Activated CD8-positive, alpha-beta memory T cell treated with anti-CD3 and anti-CD28 coated beads for 36 hours (primary cell): ENCODE results near the gene LRCH3. TPM values are rescaled to one million over a fixed set of nuclear protein-coding genes. Genes with fewer than 3 reads are reported as not detected.
"Not testable (repeated sequence)": the region's sequence is repeated elsewhere in the genome, so short reads cannot be mapped to it uniquely, and the experiment has no call there.

Experiments
- CTCF ChIA-PET: fragments of 350-600 bp; sonication (Branson Sonifier 250); formaldehyde crosslinking; loops from one replicate; lab custom pipeline; 2021; ENCODE audit warnings: antibody characterized with exemption; lab: Charles Lee
- POLR2A ChIA-PET: fragments of 350-600 bp; sonication (Branson Sonifier 250); formaldehyde crosslinking; loops from one replicate; lab custom pipeline; 2021; ENCODE audit warnings: antibody characterized with exemption; lab: Charles Lee
- total RNA-seq, 2 experiments: library from RNA; stranded (reverse); gene quantifications; one replicate each; pipeline ENCODE4 v1.2.3, GENCODE V29; 2021

Gene LRCH3
- total RNA-seq, 2 experiments from 2014 or later: 46.5 to 49.0 TPM

DNA sequence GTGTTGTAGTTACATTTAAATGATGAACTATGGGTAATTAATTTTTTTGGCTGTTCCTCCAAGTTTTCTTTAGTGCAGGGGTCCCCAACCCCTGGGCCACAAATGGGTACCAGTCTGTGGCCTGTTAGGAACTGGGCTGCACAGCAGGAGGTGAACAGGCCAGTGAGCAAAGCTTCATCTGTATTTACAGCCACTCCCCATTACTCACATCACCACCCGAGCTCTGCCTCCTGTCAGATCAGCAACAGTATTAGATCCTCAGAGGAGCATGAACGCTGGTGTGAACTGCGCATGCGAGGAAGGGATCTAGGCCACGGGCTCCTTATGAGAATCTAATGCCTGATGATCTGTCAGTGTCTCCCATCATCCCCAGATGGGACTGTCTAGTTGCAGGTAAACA, 83.0 kb downstream of the LRCH3 start:
- ChIA-PET CTCF (interaction anchor here (0.6 to 1.2 kb wide), 2 partner anchors 12 to 22 kb away, joined by 3 to 4 read pairs; no protein-coding TSS in a partner anchor), POLR2A (no interaction called here)

DNA sequence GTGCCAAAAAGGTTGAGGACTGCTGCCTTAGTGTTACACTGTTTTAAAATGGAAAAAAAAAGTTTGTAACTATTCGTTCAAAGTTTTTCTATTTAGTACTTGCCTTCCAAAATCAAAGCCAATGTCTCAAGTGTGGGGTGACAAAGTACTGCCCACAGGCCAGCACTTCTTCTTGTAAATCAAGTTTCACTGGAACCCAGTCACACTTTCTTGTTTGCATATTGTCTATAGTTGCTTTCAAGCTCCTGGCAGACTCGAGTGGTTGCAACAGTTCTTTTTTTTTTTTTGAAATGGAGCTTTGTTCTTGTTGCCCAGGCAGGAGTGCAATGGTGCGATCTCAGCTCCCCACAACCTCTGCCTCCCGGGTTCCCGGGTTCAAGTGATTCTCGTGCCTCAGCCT, 83.6 kb downstream of the LRCH3 start:
- POLR2A ChIA-PET: no interaction called here
- CTCF ChIA-PET: interaction anchor here (0.6 to 1.2 kb wide), 2 partner anchors 13 to 21 kb away, joined by 3 to 4 read pairs; no protein-coding TSS in a partner anchor

DNA sequence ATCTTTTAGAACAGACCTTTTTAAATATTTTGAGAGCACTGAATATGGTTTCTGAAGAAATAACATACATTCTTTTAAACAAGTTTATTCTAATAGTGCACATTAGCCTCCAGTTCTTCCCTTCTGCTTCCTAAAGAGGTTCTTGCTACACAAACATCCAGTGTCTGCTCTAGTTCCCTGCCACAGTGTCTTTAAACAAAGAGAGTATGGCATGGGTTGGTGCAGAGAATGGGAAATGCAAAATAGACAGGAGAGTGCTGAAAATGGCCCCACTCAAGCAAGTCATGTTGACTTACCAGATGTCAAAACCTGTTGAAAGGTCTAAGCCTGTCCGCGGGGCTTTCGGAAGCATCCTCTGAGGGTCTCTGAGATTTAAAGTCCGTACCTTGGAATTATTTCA, 86.8 kb downstream of the LRCH3 start:
- POLR2A ChIA-PET: interaction anchor here (0.6 kb wide), 1 partner anchor 92 kb away, joined by 5 read pairs; no protein-coding TSS in a partner anchor
- CTCF ChIA-PET: no interaction called here

DNA sequence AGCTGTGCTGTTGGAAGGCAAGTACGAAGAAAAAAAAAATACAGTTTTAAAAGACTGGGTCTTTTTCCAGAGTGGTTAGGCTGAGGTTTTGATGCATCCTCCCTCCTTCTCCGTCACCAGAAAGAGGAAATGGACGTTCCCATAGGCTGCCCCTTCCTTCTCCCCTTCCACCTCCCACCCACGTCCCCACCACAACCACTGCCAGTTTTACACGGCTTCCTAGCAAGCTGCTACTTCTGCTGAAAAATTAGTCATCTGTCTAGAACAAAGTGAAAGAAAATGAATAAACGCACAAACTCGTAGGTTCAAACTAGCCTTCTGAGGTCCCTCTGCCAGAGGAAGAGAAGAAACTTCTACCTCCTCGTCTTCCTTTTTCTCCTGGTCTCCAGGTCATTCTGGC, 87.4 kb downstream of the LRCH3 start:
- CTCF ChIA-PET: no interaction called here

DNA sequence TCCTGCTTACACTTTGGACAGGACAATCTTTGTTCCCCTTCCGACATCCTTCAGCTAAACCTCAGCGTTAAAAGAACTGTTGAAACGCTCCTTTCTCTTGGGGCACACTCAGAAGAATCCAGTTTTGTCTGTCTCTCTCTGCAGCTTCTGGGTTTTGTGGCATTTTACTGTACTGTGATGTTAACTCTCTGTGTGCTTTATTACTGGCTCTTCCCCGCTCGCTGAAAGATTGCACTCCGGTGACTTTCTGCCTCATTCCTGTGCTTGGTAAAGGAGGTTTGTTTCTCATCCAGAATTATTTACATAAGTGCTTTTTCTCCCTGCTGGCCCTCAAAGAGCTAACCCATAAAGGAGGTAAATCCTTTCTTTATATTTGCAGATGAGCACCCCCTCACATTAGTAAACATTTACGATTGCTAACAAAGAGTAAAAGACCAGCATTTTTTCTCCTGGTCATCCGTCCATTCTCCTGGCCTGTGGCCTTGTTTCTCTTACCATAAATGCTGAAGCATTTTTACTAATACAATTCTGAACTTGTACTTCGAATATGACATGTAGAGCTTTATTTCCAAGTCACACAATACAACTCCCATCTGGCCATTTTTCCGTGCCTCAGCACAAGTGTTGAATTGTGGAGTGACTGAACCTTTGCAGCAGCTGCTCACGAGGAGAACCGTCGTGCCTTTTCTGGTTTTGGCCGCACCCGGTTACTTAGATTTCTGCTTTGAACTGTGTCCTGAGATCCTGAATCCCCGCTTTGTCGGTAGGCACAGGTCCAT, 89.6 kb downstream of the LRCH3 start:
- POLR2A ChIA-PET: no interaction called here
- CTCF ChIA-PET: no interaction called here

More for the DNA sequence above, 87.4 kb downstream of the LRCH3 start:
- POLR2A ChIA-PET: interaction anchor here (0.6 kb wide), 1 partner anchor 93 kb away, joined by 5 read pairs; no protein-coding TSS in a partner anchor

DNA sequence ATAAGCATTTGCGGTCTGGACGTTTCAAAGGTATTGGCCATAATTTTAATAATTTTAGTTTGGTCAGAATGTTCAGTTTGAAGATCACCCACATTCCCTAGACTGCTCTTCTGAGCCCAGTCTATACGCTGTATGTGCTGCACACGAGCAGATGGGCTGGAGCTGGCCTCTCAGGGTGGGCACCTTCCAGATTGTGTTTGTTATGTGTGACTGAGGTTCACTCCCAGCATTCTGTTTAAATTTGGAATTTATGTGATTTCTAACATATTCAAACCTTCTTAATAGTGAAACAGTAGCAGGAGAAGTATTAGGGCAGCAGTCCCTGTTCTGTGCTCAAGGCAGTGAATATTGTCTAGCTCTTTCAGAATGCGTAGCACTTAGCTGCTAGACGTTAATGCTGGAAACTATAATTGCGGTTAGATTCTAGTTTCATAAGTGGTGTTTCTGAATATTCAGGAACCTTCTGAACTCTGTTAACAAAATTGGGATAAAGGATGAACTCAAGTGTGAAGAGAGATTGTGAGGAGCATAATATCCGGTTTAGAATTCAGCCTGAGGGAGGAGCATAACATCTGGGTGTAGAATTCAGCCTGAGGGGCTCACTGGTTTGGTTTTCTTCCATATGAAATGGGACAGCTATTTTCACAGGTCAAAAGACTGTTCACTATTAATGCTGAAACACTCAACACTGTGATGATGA, 90.4 kb downstream of the LRCH3 start:
- ChIA-PET CTCF (no interaction called here), POLR2A (no interaction called here)

DNA sequence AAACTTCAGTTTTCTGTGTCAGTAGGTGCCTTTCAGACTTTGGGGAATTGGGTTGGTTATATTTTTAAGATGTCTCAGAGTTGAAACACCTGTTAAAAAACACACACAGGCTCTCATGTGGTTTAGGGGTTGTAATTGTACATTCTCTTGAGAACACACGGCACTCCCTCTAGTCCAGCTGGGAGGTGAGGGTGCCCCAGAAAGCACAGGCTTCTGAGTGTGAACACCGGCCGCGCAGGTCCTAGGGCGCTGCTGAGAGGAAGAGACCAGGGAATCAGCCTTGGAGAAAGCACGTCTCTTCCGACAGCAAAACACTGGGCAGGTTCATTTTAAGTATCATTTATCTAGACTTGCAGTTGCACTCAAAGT, 90.9 kb downstream of the LRCH3 start:
- ChIA-PET CTCF (no interaction called here), POLR2A (no interaction called here)

DNA sequence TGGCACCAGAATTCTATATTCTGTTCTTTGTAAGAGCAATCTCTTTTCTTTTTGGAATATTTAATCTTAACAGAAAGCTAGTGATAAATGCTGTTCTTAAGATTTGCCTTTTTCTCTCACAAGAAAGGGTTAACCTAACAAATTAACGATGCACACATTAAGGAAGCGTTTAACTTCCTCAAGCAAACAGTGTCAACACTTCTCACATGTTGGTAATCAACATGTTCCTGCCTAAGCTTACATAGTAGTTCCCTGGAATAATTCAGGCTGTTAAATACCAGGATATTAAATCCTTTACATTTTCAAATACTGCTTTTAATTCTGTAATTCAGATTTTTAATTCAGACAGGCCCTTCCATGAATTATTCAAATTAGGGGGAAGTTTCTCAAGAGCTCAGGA, 91.5 kb downstream of the LRCH3 start:
- POLR2A ChIA-PET: no interaction called here
- CTCF ChIA-PET: no interaction called here

DNA sequence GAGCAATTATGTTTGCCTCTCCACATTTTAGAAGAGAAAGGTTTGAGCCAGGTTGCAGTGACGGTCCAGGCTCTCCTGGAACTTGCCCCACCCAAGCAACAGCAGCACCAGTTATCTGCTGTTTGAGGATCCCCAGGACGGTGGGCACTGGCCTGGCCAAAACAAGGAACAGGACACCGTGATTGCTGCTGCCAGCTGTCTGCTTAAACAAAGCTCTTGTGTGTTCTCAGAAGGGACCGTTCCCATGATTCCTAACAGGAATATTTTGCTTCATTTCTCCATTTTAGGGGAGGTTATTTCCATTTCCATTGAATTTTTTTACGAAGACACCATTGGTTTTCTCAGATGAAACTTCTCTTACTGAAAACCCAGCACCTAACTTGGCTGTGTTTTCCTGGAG, 92.5 kb downstream of the LRCH3 start:
- CTCF ChIA-PET: no interaction called here
- POLR2A ChIA-PET: no interaction called here

DNA sequence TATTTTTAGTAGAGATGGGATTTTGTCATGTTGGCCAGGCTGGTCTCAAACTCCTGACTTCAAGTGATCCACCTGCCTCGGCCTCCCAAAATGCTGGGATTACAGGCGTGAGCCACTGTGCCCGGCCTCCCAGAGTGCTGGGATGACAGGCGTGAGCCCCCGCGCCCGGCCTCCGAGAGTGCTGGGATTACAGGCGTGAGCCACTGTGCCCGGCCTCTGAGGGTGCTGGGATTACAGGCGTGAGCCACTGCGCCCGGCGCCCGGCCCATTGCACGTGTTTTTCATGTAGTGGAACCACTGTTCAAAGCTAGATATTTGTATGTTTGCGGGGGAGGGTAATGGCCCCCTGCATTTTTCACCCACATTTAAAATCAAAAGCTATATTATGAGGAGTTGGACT, 93.3 kb downstream of the LRCH3 start:
- CTCF ChIA-PET, POLR2A ChIA-PET: not testable (repeated sequence)

DNA sequence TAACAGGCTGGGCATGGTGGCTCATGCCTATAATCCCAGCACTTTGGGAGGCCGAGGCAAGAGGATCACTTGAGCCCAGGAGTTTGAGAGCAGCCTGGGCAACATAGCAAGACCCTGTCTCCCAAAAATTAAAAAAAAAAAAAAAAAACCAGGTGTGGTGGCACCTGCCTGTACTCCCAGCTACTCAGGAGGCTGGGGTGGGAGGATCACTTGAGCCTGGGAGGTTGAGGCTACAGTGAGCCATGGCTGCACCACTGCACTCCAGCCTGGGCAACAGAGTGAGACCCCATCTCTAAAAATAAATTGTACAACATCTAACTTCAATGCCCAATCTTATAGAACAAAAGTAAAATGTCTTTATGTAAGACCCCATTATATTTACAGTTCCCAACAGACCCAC, 95.0 kb downstream of the LRCH3 start:
- CTCF ChIA-PET: interaction anchor here (0.6 kb wide), 1 partner anchor 37 kb away, joined by 6 read pairs; no protein-coding TSS in a partner anchor
- POLR2A ChIA-PET: not testable (repeated sequence)

DNA sequence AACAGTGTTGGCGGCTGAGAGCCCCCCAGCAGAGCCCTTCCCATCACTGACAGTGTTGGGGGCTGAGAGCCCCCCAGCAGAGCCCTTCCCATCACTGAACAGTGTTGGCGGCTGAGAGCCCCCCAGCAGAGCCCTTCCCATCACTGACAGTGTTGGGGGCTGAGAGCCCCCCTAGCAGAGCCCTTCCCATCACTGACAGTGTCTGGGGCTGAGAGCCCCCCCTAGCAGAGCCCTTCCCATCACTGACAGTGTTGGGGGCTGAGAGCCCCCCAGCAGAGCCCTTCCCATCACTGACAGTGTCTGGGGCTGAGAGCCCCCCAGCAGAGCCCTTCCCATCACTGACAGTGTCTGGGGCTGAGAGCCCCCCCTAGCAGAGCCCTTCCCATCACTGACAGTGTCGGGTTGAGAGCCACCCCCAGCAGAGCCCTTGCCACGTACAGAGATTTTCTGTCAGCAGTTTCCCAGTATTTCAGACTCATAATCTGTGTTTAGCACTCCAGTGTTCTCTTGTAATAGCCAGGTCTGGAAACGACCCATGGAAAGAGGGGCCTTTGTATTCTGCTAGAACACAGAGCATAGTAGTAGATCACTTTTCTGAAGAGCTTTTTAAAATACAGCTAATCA, 96.5 kb downstream of the LRCH3 start:
- CTCF ChIA-PET, POLR2A ChIA-PET: not testable (repeated sequence)

DNA sequence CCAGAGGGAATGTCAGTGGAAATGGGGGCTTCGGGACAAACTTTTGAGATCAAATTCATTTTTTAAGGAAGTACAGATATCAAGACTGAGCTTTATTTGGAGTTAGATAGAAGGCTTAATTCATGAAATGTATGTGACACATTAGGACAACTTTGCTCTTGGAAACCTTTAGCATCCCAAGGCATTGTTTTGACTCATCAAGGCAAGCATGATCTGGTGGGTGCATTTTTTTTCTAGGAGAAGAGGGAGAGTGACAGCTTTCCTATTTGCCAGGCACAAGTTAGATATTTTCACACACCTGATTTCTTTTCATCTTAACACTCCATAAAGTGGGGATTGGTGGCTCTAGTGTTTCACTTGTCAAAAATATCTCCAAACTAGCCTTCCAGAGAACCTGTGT, 97.5 kb downstream of the LRCH3 start:
- POLR2A ChIA-PET: no interaction called here
- CTCF ChIA-PET: no interaction called here

DNA sequence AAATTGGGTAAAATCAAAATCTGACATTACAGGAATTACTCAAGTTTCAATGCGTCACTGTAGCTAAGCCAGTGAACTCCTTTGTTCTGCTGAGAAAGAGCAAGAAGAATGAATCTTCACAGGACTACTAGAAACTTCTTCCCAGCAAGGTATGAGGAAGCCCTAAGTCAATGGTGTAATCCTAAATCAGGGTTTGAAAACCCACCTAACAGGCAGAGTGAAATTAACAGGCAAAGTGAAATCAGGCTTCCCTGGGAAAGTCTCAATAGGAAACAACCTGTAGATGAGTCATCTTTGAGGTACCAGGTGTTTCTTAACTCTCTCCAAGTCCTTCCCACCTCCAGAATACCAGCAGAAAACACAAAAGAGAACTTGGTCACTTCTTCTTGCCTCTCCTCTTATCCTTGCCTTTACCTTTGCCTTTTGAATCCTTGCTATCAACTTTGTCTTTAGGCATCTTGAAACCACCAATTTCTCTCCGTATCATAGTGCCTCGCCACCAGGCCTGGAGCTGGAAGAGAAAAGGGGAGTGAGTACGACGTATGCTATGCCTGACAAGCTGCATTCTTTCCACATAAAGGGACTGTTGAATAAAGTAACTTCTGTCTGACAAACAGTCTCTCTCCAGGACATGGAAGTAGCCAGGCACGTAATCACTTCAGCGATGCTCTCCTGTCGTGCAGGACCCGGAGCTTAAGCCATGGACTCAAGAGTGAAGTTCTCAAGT, 98.3 kb downstream of the LRCH3 start:
- ChIA-PET CTCF (no interaction called here), POLR2A (interaction anchor here (0.7 kb wide), 1 partner anchor 173 kb away, joined by 6 read pairs; no protein-coding TSS in a partner anchor)

DNA sequence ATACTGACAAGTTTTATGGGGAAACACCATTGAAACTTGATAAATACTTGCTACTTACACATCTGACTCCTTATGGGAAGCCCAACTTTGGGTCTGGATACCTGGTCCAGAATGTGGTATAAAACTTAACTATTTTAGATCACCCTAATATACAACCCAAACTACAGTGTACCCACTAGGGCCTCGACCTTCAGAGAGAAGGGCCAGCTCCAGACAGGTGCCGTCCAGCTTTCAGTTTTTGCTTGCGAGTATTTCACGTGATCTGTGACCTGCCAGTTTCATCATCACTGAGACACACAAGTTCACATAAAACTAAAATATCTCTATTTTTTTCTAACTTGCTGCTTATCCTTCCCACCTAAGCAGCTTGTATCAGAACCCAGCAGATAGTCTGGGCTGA, 99.6 kb downstream of the LRCH3 start:
- ChIA-PET CTCF (no interaction called here), POLR2A (interaction anchor here (0.5 kb wide), 1 partner anchor 66 kb away, joined by 4 read pairs; no protein-coding TSS in a partner anchor)

DNA sequence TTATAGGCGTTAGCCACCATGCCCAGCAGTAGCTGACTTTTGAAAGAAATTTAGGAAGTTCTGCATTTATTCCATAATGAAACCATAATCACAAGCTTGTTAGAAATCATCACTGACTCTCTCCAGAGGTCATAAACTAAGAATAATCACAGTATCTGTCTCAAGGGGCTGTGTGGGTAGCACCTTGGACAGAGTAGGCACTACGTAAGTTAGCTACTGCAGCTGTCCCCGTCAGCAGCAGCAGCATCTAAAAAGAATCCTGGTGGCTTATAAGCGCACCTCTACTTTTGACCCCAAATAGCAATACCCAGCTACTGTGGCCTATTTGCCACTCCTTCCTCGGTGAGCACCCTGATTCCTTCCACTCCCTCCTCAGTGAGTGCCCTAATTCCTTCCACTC, 101.1 kb downstream of the LRCH3 start:
- CTCF ChIA-PET: interaction anchor here (0.5 kb wide), 1 partner anchor 51 kb away, joined by 3 read pairs; no protein-coding TSS in a partner anchor
- POLR2A ChIA-PET: no interaction called here

DNA sequence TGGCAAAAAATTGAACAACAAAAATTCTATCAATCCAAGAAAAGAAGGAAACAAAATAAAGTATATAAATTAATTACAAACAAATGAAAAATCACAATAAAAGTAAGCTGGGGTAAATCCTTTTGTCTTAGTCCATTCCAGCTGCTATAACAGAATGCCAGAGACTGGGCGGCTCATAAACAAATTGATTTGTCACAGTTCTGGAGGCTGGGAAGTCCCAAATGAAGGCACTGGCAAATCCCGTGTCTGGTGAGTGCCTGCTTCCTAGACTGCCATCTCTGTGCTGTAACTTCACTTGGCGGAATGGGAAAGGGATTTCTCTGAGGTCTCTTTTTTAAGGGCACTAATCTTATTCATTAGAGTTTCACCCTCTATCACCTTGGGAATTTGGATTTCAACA, 105.4 kb downstream of the LRCH3 start:
- POLR2A ChIA-PET: no interaction called here
- CTCF ChIA-PET: interaction anchor here (0.7 kb wide), 1 partner anchor 22 kb away, joined by 4 read pairs; no protein-coding TSS in a partner anchor

DNA sequence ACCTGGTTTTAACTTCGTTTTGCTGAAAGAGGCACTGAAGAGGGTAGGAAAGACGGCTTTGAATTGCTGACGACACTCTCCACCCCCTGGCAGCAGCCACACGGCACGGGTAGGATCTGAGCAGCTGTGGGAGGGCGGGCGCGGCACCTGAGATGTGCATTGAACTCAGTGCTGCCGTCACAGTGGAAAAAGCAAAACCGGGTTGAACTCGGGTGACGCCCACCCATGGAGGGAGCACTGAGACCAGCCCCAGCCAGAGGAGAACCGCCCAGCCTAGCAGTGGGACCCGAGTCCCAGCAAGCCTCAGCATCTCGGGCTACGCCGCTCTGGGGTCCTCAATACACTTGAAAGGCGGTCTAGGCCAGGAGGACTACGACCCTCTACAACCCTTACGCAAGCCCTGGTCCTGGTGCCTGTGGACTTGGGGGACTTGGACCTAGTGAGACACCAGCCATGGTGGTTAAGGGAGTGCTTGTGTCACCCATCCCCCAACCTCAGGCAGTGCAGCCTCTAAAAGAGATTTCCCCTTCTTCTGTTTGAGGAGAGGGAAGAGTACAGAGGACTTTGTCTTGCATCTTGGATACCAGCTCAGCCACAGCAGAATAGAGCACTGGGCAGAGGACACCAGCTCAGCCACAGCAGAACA, 108.9 kb downstream of the LRCH3 start:
- POLR2A ChIA-PET: no interaction called here

DNA sequence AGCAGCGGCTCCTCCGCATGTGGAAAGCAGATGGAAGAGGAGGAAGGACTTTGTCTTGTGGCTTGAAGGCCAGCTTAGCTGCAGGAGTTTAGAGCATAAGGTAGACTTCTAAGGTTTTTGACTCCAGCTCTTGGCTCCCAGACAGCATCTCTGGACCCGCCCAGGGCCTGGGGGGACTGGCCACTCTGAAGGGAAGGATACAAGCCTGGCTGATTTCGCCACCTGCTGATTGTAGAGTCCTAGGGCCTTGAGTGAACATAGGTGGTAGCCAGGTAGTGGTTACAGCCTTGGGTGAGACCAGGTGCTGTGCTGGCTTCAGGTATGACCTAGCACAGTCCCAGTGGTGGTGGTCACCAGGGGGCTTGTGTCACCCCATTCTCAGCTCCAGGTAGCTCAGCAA, 110.6 kb downstream of the LRCH3 start:
- CTCF ChIA-PET: interaction anchor here (0.6 kb wide), 2 partner anchors 16 to 174 kb away, joined by 3 read pairs; no protein-coding TSS in a partner anchor
- POLR2A ChIA-PET: no interaction called here

More for the DNA sequence above, 108.9 kb downstream of the LRCH3 start:
- CTCF ChIA-PET: no interaction called here
